Activated CD8-positive, alpha-beta memory T cell treated with anti-CD3 and anti-CD28 coated beads for 1 hour (primary cell): Measurements from ENCODE around the gene NHEJ1.

ENCODE experiments used
- DNase-seq, 2 donors: peaks; one replicate each; pipeline ENCODE4 v3.0.0-alpha.2; 2020; ENCODE audit warnings: low read depth in 1 of 2; ENCODE audit errors: extremely low read depth in 1 of 2

NHEJ1 gene

GRCh38 chr2:219124381-219125110 lies 36.1 kb downstream of the NHEJ1 start:
- DNase-seq = no peak

- DNase-seq = no peak
Observed at GRCh38 chr2:219123356-219124135, 37.1 kb downstream of the NHEJ1 start.

- no peak for DNase-seq
Observed at GRCh38 chr2:219122202-219122980, 38.2 kb downstream of the NHEJ1 start.

DNA sequence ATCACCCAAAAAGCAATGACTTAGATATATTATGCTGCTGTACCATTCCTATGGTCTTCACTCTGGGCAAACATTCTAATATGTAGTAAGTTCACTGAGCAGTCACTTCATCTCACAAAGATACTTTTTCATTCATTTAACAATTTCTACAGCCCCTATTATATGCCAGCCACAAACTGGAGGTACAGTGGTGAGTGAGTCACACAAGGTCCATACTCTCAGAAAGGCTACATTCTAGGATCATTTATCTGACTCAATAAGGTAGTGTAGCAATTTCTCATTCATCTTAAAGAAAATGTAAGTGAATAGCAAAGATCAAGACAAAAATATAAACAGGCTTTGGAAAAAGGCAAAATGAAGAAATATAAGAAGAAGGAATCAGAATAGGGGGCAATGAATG lies 40.5 kb downstream of the NHEJ1 start:
- DNase-seq = no peak

DNA sequence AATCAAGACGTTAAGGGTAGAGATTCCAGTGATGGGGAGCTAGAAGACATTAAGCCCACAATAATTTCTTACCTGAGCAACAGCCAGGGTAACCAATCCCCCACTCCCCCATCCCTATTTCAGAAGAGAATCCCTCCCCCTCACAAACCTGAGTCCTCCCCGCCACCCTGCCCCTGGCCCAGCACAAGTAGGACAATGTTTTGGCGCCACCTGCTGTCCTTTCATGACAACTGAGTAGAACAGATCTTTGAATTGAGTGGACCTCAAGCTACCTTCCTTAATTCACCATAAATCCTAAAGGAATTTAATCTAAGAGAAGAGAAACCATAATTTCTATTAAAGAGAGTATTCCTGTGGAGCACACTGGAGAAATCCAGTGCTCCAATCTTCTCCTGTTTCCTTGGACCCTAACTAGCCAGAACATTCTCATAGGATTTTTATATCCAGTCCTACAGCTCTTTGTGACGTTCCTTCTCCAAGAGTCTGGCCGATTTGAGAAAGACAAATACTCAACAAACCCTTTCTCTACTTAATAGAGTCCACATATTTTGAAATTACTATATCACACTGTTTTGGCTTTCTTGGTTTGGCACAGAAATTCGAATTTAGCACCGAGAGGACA lies 41.1 kb downstream of the NHEJ1 start:
- peak; percentile 17 to 41 for DNase-seq

DNA sequence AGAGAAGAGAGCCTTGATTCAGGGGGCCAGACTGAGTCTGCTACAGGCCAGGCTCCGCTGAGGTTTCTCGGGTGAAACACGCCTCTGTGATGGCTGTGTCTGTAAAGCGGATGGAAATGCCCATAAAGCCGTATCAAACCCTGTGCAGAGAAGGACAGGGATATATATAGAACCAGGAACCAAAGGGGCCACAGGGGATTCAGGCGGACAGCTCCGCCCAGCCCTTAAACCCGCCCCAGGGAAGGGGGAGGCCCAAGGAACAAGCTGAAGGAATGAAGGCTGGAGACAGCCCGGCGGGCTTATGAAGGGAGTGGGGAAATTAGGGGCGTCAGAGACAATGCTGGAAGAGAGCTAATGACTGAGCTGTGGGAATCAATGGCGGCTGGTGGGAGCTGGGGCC lies 42.1 kb downstream of the NHEJ1 start:
- no peak for DNase-seq

DNA sequence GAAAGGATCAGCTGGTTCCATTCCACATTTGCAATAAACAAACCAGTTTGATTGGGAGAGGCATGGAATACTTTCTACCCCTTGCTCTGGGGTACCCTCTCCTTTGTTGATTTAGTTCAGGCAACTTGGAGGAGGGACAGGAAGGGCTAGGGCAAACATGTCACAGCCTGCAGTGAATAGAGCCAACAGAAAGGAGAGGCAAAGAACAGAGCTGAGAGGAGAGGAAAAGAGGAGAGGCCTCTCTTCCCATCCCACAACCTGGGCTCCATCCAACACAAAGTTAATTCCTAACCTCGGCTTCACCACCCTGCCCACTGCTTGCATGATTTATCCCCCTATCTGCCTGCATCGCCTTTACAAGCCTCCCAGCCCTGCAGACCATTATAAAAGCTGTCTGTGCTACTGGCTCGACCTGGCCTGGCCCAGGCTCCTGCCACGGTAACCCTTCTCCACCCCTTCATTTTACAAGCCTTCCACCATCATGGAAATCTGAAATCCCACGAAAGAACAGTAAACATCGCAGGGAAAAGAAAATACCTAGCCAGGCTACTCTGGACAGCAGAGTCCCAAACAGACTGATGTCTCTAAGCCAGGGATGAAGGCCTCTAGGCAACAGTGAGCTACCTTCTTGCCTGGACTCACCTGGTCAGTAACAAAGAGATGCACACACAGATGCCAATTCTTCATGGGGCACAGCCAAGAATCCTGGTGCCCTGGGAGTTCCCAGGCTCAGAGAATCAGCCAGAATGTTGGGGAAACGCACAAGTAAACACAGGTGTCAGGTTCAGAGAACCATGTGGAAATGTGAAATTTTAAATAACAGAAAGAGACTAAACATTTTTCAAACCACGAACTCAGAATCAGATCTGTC lies 43.6 kb downstream of the NHEJ1 start:
- DNase-seq = no peak

DNA sequence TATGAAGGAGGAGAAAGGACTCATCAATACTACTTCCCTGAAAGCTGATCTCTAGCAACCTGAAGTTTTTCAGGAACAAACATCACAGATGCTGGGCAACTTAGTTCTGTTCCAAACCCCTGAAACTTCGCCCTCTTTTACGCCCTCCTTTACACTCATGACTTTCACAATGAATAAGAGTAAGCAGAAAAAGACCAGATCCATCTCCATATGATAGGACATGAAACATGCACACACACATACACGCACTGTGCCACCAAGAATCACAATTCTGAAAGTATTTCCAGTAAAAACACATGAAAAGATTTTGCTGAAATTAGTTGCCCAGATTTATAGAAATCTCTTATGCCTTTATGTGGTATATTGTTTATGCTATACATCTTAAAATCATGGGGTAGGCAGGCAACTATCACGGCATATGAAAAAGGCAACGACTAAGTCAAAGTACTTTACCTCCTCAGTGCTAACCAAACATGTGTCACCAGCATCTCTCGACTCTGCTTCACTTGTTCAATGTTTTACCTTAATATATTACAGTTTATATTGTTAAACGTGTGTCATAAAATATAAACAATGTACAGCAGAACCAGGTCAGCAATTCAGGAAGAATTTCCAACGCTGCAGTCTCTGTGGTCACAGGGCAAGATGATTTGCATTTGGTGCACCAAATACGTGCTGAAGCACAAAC lies 47.8 kb downstream of the NHEJ1 start:
- no peak for DNase-seq

DNA sequence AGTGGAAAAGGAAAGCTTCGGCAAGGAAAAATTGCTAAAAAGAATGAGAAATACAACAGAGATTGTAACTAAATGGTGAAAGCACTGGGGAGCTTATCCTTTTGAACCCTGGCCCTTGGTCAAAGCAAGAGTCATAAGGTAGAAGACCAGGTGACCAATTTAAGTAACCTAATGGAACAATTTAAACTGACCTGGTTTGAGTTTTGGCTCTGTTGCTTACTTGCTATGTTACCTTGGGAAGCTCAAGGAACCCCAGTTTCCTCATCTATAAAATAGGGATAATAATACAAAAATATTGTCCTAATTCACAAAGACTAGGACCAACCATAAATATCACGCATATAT lies 48.6 kb downstream of the NHEJ1 start:
- DNase-seq = no peak

- no peak for DNase-seq
Observed at GRCh38 chr2:219111375-219112061, 49.1 kb downstream of the NHEJ1 start.

- peak in 1 of 2 donors; percentile 31 for DNase-seq
Observed at GRCh38 chr2:219109471-219109870, 51.1 kb downstream of the NHEJ1 start.

DNA sequence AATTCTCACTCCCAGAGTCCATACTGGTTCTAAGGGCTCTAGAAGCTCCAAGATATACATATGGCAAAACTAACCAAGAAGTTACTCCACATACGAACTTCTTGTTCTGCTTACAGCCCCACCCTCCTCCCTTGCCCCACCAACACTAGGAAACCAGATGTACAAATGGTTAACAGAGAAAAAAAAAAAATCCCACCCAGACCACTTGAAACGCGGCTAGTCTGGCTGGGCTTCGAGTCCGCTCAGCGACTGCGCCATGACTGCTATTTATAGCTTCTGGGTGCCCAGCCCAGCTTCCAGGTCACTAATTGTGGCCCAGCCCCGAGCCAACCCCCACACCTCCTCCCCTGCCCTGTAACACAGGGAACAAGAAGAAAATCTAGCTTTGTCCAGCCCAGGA lies 52.9 kb downstream of the NHEJ1 start:
- DNase-seq = no peak

- no peak for DNase-seq
Observed at GRCh38 chr2:219106251-219106650, 54.4 kb downstream of the NHEJ1 start.

DNA sequence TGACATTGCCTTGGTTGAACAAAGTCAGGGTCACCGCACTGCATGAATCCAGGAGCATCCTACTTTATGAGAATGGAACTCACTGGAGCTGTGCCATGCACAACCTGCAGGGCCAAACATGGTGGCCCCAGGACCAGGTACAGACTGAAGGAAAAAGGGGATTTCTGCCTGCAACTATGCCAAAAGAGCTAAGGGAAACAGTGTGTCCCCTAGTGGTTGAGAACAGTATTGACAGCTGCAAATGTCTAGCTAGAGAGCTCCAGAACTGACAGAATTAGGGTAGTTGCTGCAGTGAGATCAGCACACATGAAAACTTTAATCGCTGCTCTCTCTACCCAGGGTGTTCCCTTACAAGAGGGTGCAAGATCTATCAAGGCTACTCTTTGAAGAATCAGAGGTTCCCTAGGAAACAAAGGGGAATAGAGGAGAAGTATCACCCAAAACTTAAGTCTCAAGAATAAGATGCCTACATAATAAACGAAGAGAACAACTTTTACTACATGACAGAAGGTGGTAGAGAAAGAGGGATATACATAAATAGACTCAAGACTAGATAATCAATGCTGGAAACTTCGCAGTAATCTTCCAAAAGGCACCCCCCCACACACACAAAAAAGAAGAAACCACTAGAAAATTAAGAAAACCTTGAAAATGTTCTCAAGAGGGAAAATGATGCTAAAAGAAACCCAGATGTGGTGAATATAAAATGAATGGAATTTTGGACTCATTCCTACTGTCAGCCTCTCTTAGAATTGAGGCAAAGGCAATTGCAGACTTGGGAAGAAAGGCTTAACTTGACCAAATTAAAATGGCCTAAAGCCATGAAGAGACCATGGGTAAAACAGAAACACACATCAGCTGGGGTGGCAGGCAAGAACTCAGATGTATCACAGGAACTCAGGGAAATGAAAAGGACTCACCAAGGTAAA lies 56.2 kb downstream of the NHEJ1 start:
- no peak for DNase-seq

DNA sequence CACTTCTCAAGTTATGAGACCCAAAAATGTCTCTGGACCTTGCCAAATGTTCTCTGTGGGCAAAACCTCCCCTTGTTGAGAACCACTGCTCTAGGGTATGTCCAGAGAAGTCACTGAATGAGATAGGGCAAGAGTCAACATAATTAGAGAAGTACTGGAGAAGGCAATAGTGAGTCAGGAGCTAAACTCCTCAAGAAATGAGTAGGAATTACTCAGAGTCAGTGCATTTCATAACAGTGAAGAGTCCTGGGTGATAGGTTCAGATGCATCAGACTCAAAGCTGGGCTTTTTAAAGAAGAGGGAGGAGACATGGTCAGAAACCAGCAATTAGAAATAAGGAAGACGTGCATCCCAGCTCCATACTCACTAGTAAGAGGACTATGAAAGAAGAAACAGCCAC lies 61.3 kb downstream of the NHEJ1 start:
- DNase-seq = no peak

GRCh38 chr2:219095406-219095935 lies 65.1 kb downstream of the NHEJ1 start:
- DNase-seq = no peak

DNA sequence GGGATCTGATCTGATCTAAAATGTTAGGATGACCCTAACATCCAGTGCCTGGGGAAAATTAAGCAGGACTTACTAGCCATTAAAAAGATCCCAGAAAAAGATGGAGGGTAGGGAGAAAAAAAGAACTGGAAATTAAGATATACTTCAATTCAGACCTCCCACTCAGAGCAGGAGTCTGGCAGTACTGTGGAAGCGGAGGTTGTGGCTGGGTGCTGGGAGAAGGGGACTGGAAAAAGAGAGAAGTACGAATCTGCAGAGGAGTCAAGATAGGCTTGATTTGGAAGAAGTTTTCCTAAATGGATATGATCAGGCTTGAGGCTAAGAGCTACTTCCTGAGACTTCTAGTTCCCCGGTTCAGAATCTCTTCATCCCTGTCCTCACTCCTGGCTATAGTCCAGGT lies 66.4 kb downstream of the NHEJ1 start:
- no peak for DNase-seq
